Fibroblast of skin of left quadriceps (primary cell): Measurements from ENCODE around the gene YTHDF1.

ENCODE experiments used
- DNase-seq, 2 experiments: peaks; one replicate each; pipeline ENCODE4 v3.0.0-alpha.2; 2013; ENCODE audit warnings: low read depth in 2 of 2

YTHDF1 gene

GRCh38 chr20:63155266-63156165, 60.4 kb downstream of the YTHDF1 start:
- no peak for DNase-seq

- no peak for DNase-seq
Measured at GRCh38 chr20:63154395-63154794, 61.5 kb downstream of the YTHDF1 start.

- DNase-seq, result no peak
Measured at GRCh38 chr20:63153254-63154221, 62.4 kb downstream of the YTHDF1 start.

- no peak for DNase-seq
Measured at GRCh38 chr20:63152322-63153253, 63.3 kb downstream of the YTHDF1 start.

- no peak for DNase-seq
Measured at GRCh38 chr20:63151554-63152321, 64.2 kb downstream of the YTHDF1 start.

GRCh38 chr20:63150911-63151531, 64.9 kb downstream of the YTHDF1 start:
- DNase-seq, result no peak

- DNase-seq, result no peak
Measured at GRCh38 chr20:63150391-63150898, 65.5 kb downstream of the YTHDF1 start.

- DNase-seq, result no peak
Measured at GRCh38 chr20:63149531-63150192, 66.3 kb downstream of the YTHDF1 start.

GRCh38 chr20:63148696-63149095, 67.2 kb downstream of the YTHDF1 start:
- DNase-seq, result no peak

GRCh38 chr20:63147532-63147931, 68.4 kb downstream of the YTHDF1 start:
- no peak for DNase-seq
